A172 (cell line): Measurements from ENCODE around the gene RASL12. TPM values are rescaled to one million over a fixed set of nuclear protein-coding genes. Genes with fewer than 3 reads are reported as not detected.
"Not testable (repeated sequence)": the region's sequence is repeated elsewhere in the genome, so short reads cannot be mapped to it uniquely, and the experiment has no call there.

Experiments used
- DNase-seq: peaks from one replicate; pipeline ENCODE4 v3.0.0-alpha.2; 2015; ENCODE audit warnings: low spot score
- total RNA-seq: library from RNA; depleted of rRNA; stranded (reverse); fragments of >200 nt; shearing (Covaris generic); gene quantifications from 2 replicates; pipeline ENCODE4 v1.2.3, GENCODE V29; 2014; rRNA removed

Gene RASL12
- total RNA-seq, 1 experiment from 2014 or later, result not detected

DNA sequence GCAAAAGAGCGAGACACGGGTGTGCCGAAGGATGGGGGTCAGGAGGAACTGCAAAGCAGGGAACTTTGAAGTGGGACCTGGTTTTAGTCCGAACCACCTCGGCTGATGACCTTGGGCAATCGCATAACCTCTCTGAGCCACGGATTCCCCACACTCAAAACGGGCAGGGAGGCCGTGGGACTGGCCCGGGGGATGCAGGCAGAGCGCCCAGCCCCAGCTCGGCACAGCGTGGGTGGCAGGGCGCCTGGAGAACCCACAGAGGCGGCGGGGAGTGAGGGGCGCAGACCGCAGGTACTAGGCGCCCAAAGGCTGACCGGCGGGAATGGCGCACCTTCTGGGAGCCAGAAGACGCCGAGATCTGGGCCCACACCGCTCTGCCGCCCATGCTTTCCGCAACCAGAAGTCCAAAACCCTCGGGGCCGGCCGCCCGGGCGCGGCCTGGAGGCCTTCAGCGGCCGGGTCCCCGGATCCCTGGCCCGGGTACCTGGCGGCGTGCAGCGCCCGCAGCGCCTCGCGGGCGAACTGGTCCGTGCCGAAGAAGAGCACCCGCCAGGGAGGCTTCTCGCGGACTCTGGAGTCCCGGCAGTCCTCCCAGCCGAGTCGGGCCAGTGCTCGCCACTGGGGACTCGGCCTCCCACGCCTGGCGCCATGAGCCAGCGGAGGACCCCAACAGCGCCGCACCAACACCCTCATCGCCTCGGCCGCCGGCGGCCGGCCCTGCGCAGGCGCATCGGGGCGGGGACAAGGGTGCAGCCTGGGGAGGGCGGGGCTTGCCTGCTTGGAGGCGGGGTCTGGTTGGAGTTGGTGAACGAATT lies 38.7 kb downstream of the RASL12 start, which contains the start of gene MTFMT:
Gene MTFMT (minus strand): TSS at position 719 of the 815 bp plus-strand sequence. CDS start 26 bp downstream, at position 693.
- peak; percentile 60 for DNase-seq

DNA sequence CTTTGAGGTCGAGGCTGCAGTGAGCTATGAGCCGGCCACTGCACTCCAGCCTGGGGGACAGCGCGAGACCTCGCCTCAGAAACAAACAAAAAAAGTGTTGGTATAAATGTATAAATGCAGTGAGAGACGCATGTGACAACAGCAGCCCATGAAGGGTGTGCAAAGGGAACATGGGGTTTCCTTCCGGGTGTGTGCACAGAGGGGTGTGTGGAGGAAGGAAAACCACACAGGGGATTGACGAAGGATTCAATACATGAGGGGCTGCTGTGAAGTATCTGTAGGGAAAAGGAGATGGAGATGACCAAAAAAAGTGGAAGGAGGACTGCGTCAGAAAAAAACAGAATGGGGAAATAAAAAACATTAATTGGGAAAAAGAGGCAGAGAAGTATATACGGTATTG lies 39.5 kb downstream of the RASL12 start:
- no peak for DNase-seq

DNA sequence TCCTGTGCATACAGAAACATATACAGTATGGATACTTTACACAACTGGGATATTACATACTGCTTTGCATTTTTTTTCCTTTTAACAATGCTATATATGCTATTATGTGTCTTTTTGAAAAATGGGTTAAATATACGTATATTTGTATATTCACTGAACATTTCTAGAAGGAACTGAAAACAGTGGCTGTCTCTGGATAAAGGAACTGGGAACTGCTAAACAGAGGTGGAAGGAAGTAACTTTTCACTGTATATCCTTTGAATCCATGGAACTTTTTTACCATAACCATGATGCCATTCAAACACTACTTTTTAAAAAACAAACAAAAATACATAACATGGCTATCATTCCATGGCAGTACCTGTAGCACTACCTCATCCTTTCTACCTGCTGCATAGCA lies 40.2 kb downstream of the RASL12 start:
- DNase-seq, result no peak

DNA sequence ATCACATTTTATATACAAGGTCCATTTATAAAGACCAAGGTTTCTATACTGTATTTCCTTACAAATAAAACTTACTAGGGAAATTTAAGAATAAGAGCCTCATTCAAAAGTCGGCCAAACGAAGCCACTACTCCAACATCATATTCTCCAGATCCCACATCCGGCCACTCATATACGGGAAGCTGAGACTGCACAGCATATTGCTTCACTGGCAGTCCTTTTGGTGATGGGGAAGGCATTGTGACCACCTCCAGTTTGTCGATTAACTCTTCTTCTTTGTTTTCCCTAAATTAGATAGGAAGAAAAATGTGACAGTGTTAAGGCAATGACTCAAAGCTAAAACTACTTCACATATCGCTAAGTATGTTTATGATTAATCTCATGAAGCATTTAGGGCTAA lies 41.0 kb downstream of the RASL12 start:
- DNase-seq, result no peak

DNA sequence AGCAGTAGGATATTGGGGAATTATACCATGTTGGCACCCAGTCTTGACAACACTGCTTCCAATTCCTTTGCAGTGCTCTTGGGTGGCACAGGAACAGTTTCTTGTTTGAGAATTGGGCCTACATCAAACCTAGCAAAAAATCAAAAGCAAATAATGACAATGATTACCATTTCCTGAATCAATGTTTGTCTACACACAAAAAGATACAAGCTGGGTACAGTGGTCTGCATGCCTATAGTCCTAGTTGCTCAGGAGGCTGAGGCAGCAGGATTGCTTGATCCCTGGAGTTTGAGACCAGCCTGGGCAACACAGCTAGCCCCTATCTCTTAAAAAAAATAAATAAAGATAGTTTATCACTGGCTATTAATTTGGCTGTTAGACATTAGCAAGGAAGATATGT lies 46.3 kb downstream of the RASL12 start:
- no peak for DNase-seq

DNA sequence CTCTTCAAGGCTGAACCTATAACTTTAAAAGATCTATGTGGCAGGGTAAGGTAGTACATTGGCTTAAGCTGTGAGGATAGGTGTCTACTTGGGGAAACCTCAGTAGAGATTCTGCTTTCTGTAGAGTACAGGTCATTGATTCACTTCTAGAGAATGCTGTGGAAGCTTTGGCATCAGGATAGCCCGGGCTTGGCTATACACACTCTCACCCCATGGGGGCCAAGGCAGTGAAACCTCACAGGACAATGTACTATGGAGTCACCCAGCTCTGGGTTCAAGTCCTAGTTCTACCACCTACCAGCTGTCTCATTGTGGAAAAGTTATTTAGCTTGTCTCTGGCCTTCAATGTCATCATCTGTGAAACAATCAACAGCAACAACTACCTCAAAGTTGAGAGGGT lies 47.4 kb downstream of the RASL12 start:
- no peak for DNase-seq

DNA sequence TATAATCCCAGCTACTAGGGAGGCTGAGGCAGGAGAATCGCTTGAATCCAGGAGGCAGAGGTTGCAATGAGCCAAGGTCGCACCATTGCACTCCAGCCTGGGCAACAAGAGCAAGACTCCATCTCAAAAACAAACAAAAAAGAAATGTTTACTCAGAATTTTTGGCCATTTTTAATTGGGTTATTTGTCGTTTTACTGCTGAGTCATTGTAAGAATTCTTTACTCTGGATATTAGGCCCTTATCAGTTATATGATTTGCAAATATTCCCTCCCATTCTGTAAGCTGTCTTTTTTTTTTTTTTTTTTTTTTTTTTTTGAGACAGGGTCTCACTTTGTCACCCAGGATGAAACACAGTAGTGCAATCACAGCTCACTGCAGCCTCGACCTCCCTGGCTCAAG lies 56.6 kb downstream of the RASL12 start:
- DNase-seq, result not testable (repeated sequence)

DNA sequence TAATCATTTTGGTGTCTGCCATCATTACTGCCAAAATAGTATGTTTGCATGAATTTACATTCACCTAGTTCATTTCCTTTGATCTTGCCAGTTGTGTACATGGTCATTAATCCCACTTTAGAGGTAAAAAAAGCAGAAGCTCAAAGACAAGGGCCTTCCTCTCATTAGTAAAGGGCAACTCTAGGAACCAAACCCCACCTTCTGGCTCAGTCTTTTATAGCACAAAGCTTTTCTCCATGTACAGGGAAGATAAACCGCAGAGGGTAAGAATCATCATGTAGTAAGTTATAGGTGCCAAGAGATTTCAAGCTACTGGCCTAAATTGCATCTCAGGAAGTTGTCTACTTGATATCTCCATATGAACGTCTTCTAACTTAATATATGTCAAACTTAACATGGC lies 58.8 kb downstream of the RASL12 start:
- DNase-seq, result no peak

DNA sequence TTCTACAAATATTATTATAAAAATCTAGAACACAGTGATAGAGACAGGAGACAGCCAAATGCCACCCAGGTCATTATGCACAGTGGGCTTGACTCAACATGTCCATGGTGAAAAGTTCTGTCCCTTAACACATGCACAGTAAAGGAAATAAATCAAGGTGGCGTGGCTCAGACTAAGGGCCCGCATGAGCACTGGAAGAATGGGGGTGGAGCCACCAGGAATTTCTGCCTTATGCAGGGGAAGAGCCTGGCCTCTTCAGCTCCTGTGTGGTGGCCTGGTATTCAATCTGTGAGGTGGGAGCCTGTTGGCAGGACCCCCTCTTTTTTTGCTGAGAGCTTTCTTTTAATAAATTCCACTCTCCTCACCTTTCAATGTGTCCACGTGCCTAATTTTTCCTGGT lies 60.9 kb downstream of the RASL12 start:
- no peak for DNase-seq

DNA sequence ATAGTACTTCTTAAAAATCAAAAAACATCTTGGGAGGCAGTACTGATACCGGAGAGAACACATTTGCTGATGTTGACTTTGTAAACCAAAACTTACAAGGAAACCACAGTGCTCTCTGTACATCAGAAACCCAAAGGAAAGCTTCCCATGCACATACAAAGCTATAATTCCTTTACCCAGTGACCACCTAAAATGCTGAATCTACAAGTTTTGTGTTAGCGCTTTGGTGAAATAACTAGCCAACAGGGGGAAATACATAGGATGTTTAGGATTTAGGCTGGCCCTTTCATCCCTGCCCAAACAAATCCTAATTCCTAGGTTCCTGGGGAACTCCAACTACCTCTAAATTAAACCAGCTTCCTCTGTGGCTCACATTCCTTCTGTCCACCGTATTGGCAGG lies 62.8 kb downstream of the RASL12 start:
- no peak for DNase-seq

Other genes starting within 250 kb of the RASL12 start
- 11.0 and 15.1 TPM in 2 replicates for gene PIF1, start 242.3 kb downstream of the RASL12 start, total RNA-seq
- 15.2 and 24.3 TPM in 2 replicates for gene PLEKHO2, start 226.1 kb downstream of the RASL12 start, total RNA-seq
- 5.9 and 15.7 TPM in 2 replicates for gene ANKDD1A, start 156.1 kb downstream of the RASL12 start, total RNA-seq
- gene SPG21, start 78.1 kb downstream of the RASL12 start, total RNA-seq, result 102 and 113 TPM in 2 replicates
- 33.4 and 47.1 TPM in 2 replicates for gene MTFMT, start 38.4 kb downstream of the RASL12 start, total RNA-seq
- not detected in 2 replicates for gene SLC51B, start 22.6 kb downstream of the RASL12 start, total RNA-seq
- gene KBTBD13, start 8.8 kb upstream of the RASL12 start, total RNA-seq, result not detected in 2 replicates
- gene UBAP1L, start 47.2 kb upstream of the RASL12 start, total RNA-seq, result 0.05 and 0.65 TPM in 2 replicates
- gene PDCD7, start 65.8 kb upstream of the RASL12 start, total RNA-seq, result 18.2 and 18.7 TPM in 2 replicates
- 27.1 and 34.7 TPM in 2 replicates for gene CLPX, start 117.4 kb upstream of the RASL12 start, total RNA-seq
- gene CILP, start 143.5 kb upstream of the RASL12 start, total RNA-seq, result not detected in 2 replicates
- 5.6 and 10.0 TPM in 2 replicates for gene PARP16, start 218.9 kb upstream of the RASL12 start, total RNA-seq
- gene RNU5A-1, start 228.1 kb upstream of the RASL12 start, total RNA-seq, result not detected in 2 replicates
- not detected in 2 replicates for gene RNU5B-1, start 236.7 kb upstream of the RASL12 start, total RNA-seq